Activated CD4-positive, alpha-beta T cell treated with anti-CD3 and anti-CD28 coated beads for 36 hours (primary cell): ENCODE results near the gene OVAAL. TPM values are rescaled to one million over a fixed set of nuclear protein-coding genes. Genes with fewer than 3 reads are reported as not detected.

ENCODE experiments used
- ATAC-seq: fragments of 200-7000 bp; cut with Tn5 transposase; one replicate; pipeline ENCODE4 v1.10.0; 2021; ENCODE audit warnings: mild to moderate bottlenecking, moderate library complexity
- CTCF ChIA-PET: fragments of 350-600 bp; sonication (Branson Sonifier 250); formaldehyde crosslinking; loops from one replicate; lab custom pipeline; 2021; ENCODE audit warnings: antibody characterized with exemption; lab: Charles Lee
- POLR2A ChIA-PET: fragments of 350-600 bp; sonication (Branson Sonifier 250); formaldehyde crosslinking; loops from one replicate; lab custom pipeline; 2021; ENCODE audit warnings: antibody characterized with exemption, inconsistent platforms; lab: Charles Lee
- DNase-seq: peaks from one replicate; pipeline ENCODE4 v3.0.0-alpha.2; 2020
- H3K27ac Mint-ChIP-seq: one replicate; pipeline ENCODE4 v1.8.0; 2021; ENCODE audit warnings: mixed read lengths
- H3K27me3 Mint-ChIP-seq: one replicate; pipeline ENCODE4 v1.8.0; 2021; ENCODE audit warnings: mixed read lengths
- H3K36me3 Mint-ChIP-seq: one replicate; pipeline ENCODE4 v1.8.0; 2021; ENCODE audit warnings: low read depth, mixed read lengths
- H3K4me1 Mint-ChIP-seq: one replicate; pipeline ENCODE4 v1.8.0; 2021; ENCODE audit warnings: mixed read lengths
- H3K4me3 Mint-ChIP-seq: one replicate; pipeline ENCODE4 v1.8.0; 2021; ENCODE audit warnings: mild to moderate bottlenecking, moderate library complexity, mixed read lengths
- H3K9me3 Mint-ChIP-seq: one replicate; pipeline ENCODE4 v1.8.0; 2021; ENCODE audit warnings: low read depth, mixed read lengths
- intact Hi-C, 2 experiments: fragments of 100-400 bp; cut with DNase I in 1 of 2; cut with micrococcal nuclease in 1 of 2; formaldehyde crosslinking; loops; one replicate each; pipeline versions ENCODE4 v1.14.2 to v1.15.1; 2022 to 2024; cut with DNase I, micrococcal nuclease
- total RNA-seq, 2 experiments: library from RNA; stranded (reverse); gene quantifications; one replicate each; pipeline ENCODE4 v1.2.3, GENCODE V29; 2021

Gene OVAAL
- total RNA-seq, 2 experiments from 2014 or later, result not detected

DNA sequence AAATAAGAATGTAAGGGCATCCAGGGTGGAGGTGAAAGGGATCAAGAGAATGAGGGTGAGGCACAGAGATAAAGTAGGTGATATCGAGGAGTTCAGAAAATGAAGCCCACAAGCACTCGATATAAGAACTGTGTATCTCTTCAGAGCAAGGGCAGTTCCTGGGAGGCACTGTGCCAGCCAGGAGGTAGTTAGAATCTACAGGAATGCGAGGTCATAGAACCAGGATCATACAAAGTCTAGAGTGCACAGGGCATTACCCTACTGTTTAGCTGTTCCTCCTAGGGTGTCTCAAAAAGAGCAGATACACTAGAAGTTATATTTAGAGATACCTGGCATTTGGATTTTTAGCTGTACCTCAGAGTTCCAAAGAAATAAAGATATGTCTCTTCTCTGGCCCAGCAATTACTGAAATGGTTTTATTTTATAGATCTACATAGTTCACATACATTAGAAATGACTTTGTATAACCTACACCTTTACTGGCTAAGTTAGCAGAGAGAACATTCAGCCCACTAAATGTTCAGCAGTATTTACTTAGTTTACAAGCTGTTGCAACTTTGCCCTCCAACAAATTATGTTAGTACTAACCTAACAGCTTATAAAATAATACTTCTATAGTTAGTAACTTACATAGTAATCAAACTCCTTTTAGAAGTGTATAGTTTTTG is 1.6 kb downstream of the OVAAL start:
- CTCF ChIA-PET, result interaction anchor here (0.9 kb wide), 1 partner anchor 75 kb away, joined by 3 read pairs; no protein-coding TSS in a partner anchor
- no peak for ATAC-seq

DNA sequence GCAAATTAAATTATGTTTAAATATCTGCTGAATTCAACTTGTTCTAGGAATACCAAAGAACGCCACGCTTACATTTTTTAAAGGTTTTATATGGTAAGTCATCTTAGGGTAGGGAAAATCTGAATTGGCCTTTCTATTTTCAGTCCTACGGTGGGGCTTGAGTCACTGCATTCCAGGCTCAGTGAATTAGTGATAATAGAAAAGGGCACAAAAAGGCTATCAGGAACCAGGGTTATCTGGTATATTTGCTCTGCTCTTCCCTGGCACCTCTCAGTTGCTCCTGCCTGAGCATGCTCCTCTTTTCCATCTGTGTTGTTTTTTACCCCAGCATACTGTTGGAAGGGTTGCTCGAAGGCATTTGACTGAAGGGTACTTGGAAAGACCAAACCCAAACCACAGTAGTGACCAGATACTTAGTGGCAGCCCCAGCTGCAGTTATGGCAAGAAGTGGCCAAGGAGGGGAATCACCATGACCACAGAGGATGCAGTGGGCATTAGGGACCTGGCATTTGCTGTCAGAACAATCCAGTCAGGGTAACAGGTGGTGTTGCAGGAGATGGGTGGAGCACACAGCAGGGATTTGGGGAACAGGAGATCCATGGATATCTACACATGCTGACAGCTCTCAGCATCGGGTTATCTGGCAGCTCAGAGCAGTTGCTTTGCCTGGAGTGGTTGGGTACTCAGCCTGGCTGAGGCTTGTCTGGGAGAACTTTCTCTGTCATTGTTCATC is 2.3 kb downstream of the OVAAL start:
- CTCF ChIA-PET, result no interaction called here

More for the DNA sequence above, 1.6 kb downstream of the OVAAL start:
- peaks cover 7% of the 10 kb centered on the region for H3K27me3 Mint-ChIP-seq
- POLR2A ChIA-PET, result interaction anchor here (0.6 kb wide), 1 partner anchor 12 kb away, joined by 3 read pairs; no protein-coding TSS in a partner anchor
- DNase-seq, result no peak
- H3K27ac Mint-ChIP-seq, result no peak overlapping the region
- H3K9me3 Mint-ChIP-seq, result no peaks in the 10 kb centered on the region
- H3K4me1 Mint-ChIP-seq, result no peaks in the 10 kb centered on the region
- H3K4me3 Mint-ChIP-seq, result no peak overlapping the region
- H3K36me3 Mint-ChIP-seq, result no peaks in the 10 kb centered on the region
- intact Hi-C loops, result no loop called here

GRCh38 chr1:180562640-180563025 is 3.9 kb downstream of the OVAAL start:
- ChIA-PET CTCF (no interaction called here), POLR2A (no interaction called here)
- no peaks in the 10 kb centered on the region for H3K4me1 Mint-ChIP-seq
- H3K27me3 Mint-ChIP-seq, result peaks cover 8% of the 10 kb centered on the region
- DNase-seq (no peak), ATAC-seq (no peak)
- no peaks in the 10 kb centered on the region for H3K36me3 Mint-ChIP-seq
- intact Hi-C loops, result no loop called here
- no peak overlapping the region for H3K27ac Mint-ChIP-seq
- H3K9me3 Mint-ChIP-seq, result no peaks in the 10 kb centered on the region
- H3K4me3 Mint-ChIP-seq, result no peak overlapping the region

More for the DNA sequence above, 2.3 kb downstream of the OVAAL start:
- POLR2A ChIA-PET, result no interaction called here
- DNase-seq (no peak), ATAC-seq (no peak)
- no peaks in the 10 kb centered on the region for H3K36me3 Mint-ChIP-seq
- no peak overlapping the region for H3K4me3 Mint-ChIP-seq
- no peak overlapping the region for H3K27ac Mint-ChIP-seq
- peaks cover 9% of the 10 kb centered on the region for H3K27me3 Mint-ChIP-seq
- no peaks in the 10 kb centered on the region for H3K4me1 Mint-ChIP-seq
- H3K9me3 Mint-ChIP-seq, result no peaks in the 10 kb centered on the region
- intact Hi-C loops, result no loop called here

- intact Hi-C loops, result no loop called here
- H3K36me3 Mint-ChIP-seq, result no peaks in the 10 kb centered on the region
- DNase-seq (no peak), ATAC-seq (no peak)
- no peak overlapping the region for H3K4me3 Mint-ChIP-seq
- H3K4me1 Mint-ChIP-seq, result no peaks in the 10 kb centered on the region
- no peak overlapping the region for H3K27ac Mint-ChIP-seq
- CTCF ChIA-PET, result no interaction called here
- POLR2A ChIA-PET, result no interaction called here
- peaks cover 9% of the 10 kb centered on the region for H3K27me3 Mint-ChIP-seq
- H3K9me3 Mint-ChIP-seq, result no peaks in the 10 kb centered on the region
Observed at GRCh38 chr1:180563026-180563827, 4.5 kb downstream of the OVAAL start.

DNA sequence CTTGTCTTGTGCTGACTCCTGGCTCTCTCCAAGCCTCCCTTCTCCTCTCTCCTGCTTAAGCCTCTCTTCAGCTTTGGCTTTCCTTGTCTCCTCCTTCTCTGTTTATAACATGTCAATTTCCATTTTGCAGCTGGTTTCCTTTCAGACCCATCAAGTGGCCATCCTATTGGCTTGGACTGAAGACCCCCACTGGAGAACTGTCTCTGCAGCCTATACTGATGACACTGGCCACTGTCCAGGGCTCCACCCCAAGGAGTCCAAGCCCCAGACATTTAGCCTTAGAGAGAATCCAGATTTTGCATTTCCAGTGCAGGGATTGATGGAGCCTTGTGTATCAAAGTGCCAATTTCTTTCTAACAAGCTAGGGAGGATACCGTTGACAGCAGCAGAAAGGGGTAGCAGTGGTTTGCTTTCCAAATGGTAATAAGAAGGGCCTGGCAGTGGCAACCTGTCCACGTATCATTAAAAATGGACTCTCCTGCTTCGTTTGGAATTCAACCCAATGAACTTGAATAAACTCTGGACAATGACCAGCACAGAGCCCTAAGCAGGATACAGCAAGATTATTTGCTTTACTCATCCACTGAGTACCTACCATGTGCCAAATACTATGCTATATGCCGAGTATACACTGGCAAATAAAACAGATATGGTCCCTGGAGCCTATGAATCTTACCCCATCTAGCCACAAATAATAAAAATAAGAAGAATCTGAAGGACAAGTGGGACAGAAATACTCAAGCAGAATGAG is 6.5 kb downstream of the OVAAL start:
- Mint-ChIP-seq H3K27me3 (peaks cover 9% of the 10 kb centered on the region), H3K4me1 (no peaks in the 10 kb centered on the region), H3K4me3 (no peak overlapping the region), H3K9me3 (no peaks in the 10 kb centered on the region), H3K36me3 (no peaks in the 10 kb centered on the region), H3K27ac (no peak overlapping the region)
- ChIA-PET POLR2A (no interaction called here), CTCF (interaction anchor here (0.5 to 1.7 kb wide), 5 partner anchors 20 to 59 kb away, joined by 3 to 5 read pairs (median 3); no protein-coding TSS in a partner anchor)
- ATAC-seq, result no peak
- DNase-seq, result no peak
- intact Hi-C loops, result no loop called here

DNA sequence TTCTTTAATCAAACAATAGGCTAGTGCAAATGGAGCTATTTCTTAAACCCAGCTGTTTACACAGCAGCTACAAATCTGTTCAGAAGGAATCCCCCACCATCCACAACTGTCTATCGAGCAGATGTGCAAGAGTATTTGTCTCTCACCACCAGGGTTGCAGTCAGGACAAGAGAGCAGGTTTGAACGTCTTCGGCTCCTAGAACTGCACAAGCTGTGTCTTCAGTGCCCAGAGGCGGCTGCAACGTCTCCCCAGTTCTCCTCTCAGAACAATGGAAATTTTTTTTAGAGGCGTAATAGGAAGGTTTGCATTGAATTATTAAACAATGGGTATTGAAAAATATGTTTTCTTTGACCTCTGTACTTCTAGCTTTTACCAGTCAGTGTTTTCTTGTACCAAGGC is 7.3 kb downstream of the OVAAL start:
- H3K36me3 Mint-ChIP-seq, result no peaks in the 10 kb centered on the region
- H3K27me3 Mint-ChIP-seq, result peaks cover 9% of the 10 kb centered on the region
- intact Hi-C loops, result no loop called here
- H3K4me1 Mint-ChIP-seq, result peaks cover 2% of the 10 kb centered on the region
- no peak overlapping the region for H3K4me3 Mint-ChIP-seq
- ATAC-seq, result no peak
- H3K9me3 Mint-ChIP-seq, result no peaks in the 10 kb centered on the region
- POLR2A ChIA-PET, result no interaction called here
- DNase-seq, result no peak
- no peak overlapping the region for H3K27ac Mint-ChIP-seq
- CTCF ChIA-PET, result interaction anchor here (1.2 to 1.7 kb wide), 2 partner anchors 19 to 50 kb away, joined by 4 to 5 read pairs; no protein-coding TSS in a partner anchor

GRCh38 chr1:180566495-180566894 is 7.7 kb downstream of the OVAAL start:
- Mint-ChIP-seq H3K36me3 (no peaks in the 10 kb centered on the region), H3K27ac (no peak overlapping the region), H3K27me3 (peaks cover 9% of the 10 kb centered on the region), H3K4me3 (no peak overlapping the region), H3K4me1 (peaks cover 7% of the 10 kb centered on the region), H3K9me3 (no peaks in the 10 kb centered on the region)
- intact Hi-C loops, result no loop called here
- ChIA-PET CTCF (interaction anchor here (0.7 to 1.7 kb wide), 3 partner anchors 10 to 50 kb away, joined by 3 to 5 read pairs (median 4); no protein-coding TSS in a partner anchor), POLR2A (no interaction called here)
- ATAC-seq, result no peak
- DNase-seq, result no peak

- no peaks in the 10 kb centered on the region for H3K9me3 Mint-ChIP-seq
Observed at GRCh38 chr1:180567654-180568053, 8.9 kb downstream of the OVAAL start.

DNA sequence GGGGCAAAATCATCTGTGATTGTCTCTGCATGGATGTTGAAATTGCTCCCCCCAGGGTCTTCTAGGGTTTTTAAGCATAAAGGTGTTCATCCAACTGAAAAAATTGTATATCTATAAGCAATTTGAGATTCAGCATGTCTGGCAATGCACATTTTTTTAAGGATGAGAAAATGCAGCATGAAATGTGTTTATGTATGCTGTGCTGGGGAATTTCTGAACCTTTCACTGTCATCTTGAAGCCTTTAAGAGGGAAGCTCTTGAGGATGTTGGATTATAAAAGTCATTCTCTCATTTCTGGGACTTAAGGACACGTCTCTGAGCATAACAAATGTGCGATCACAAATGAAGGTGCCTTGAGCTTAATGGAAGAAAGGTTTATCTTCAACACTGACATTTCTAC is 9.4 kb downstream of the OVAAL start:
- H3K27ac Mint-ChIP-seq, result no peak overlapping the region
- intact Hi-C loops, result no loop called here
- H3K4me1 Mint-ChIP-seq, result peaks cover 23% of the 10 kb centered on the region
- POLR2A ChIA-PET, result no interaction called here
- DNase-seq (no peak), ATAC-seq (no peak)
- H3K4me3 Mint-ChIP-seq, result no peak overlapping the region
- CTCF ChIA-PET, result interaction anchor here (0.9 to 1.3 kb wide), 2 partner anchors 72 to 437 kb away, joined by 3 to 7 read pairs; no protein-coding TSS in a partner anchor
- H3K27me3 Mint-ChIP-seq, result peaks cover 12% of the 10 kb centered on the region
- H3K36me3 Mint-ChIP-seq, result peaks cover 2% of the 10 kb centered on the region
- no peaks in the 10 kb centered on the region for H3K9me3 Mint-ChIP-seq

More at GRCh38 chr1:180567654-180568053, 8.9 kb downstream of the OVAAL start:
- intact Hi-C loops, result no loop called here
- DNase-seq, result no peak
- POLR2A ChIA-PET, result no interaction called here
- Mint-ChIP-seq H3K4me1 (peaks cover 18% of the 10 kb centered on the region), H3K36me3 (peaks cover 2% of the 10 kb centered on the region), H3K4me3 (no peak overlapping the region), H3K27ac (no peak overlapping the region), H3K27me3 (peaks cover 9% of the 10 kb centered on the region)
- CTCF ChIA-PET, result no interaction called here
- no peak for ATAC-seq

DNA sequence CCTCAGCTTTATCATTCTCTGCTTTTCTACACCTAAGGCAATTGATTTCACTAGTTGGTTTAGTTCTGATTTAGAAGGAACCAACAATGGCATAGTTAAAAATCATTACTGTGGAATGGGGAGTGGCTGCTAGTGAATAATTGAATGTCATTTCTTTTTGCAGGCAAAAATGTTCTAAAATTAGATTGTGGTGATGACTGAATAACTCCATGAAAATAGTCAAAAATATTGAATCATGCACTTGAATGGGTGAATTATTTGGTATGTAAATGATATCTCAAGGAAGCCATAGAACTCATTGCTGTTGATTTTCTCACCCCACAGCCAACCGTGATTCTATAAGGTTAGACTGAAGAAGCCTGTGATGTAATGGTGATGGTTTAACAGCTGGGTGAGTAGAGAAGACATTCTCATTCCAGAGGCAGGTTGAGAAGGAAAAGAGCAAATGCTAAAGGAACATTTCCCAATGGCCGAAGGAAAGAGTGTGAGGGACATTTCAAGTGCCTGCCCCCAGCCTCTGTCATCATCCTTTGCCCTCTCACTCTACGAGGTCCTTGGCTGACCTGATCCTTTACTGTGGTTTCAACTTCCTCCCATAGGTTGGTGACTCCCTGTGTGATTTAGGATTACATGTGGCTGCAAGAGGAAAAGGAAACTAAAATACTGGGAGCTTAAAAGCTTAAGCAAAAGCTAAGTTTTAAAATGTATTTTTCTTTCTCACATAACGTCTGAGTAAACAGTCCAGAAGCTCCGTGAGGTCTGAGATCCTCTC is 12.5 kb downstream of the OVAAL start:
- no peak for DNase-seq
- peaks cover 2% of the 10 kb centered on the region for H3K36me3 Mint-ChIP-seq
- H3K9me3 Mint-ChIP-seq, result no peaks in the 10 kb centered on the region
- peak overlapping the region; percentile 71 for H3K27ac Mint-ChIP-seq
- no peak overlapping the region for H3K4me3 Mint-ChIP-seq
- no peak for ATAC-seq
- ChIA-PET CTCF (interaction anchor here (0.6 to 0.8 kb wide), 3 partner anchors 34 to 466 kb away, joined by 3 read pairs; no protein-coding TSS in a partner anchor), POLR2A (no interaction called here)
- intact Hi-C loops, result loop anchor here in 1 of 2 experiments (5.0 kb wide), 3 partner anchors 451 to 821 kb away; partner anchors contain the start of gene STX6
- peaks cover 23% of the 10 kb centered on the region for H3K4me1 Mint-ChIP-seq
- H3K27me3 Mint-ChIP-seq, result peaks cover 12% of the 10 kb centered on the region
